Measurements from ENCODE around the gene RNMT.

DNA sequence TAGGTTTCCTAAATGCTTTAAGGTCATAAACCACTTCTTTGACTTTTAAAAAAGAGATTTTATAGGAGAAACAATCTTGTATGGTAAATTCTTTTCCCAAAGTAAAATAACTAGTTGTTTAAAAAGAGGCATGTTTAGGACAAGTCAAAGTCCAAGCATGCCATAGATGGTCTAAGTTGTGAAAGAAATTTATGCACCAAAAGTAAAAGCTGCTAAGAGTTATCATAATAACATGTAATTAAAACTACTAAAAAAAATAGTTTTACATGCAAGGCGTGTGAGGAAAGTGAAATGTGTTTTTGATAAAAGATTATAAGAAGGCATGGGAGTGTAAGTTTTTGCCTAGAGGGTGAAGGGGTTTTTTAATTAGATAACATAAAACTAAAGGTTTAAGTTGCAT is 22.6 kb upstream of the RNMT start:
- no peak for TF ChIP-seq POLR2AphosphoS5 (IDR thresholded peaks at IDR 0.05; ENCODE audit: low read depth, low read length)
- no peak for TF ChIP-seq POLR2A (IDR thresholded peaks at IDR 0.05; ENCODE audit: low read depth, low read length)

All from GM12891 (cell line).